GM18867 (cell line): ENCODE results near the gene CAPN9.
"Not testable (repeated sequence)": the region's sequence is repeated elsewhere in the genome, so short reads cannot be mapped to it uniquely, and the experiment has no call there.

ENCODE experiments used
- ATAC-seq: cut with Tn5 transposase; IDR thresholded peaks from one replicate; pipeline ENCODE4 v1.9.1; 2021; ENCODE audit warnings: mild to moderate bottlenecking, moderate library complexity; ENCODE audit not compliant: unreplicated experiment

The CAPN9 gene

GRCh38 chr1:230767859-230768612 is 20.8 kb downstream of the CAPN9 start:
- ATAC-seq = not testable (repeated sequence)

GRCh38 chr1:230768903-230769570 is 21.8 kb downstream of the CAPN9 start:
- no peak for ATAC-seq

- no peak for ATAC-seq
These were observed 23.1 kb downstream of the CAPN9 start for GRCh38 chr1:230770317-230770716.

GRCh38 chr1:230771773-230772354 is 24.7 kb downstream of the CAPN9 start:
- no peak for ATAC-seq

- ATAC-seq = no peak
These were observed 25.5 kb downstream of the CAPN9 start for GRCh38 chr1:230772457-230773395.

- ATAC-seq = no peak
These were observed 26.3 kb downstream of the CAPN9 start for GRCh38 chr1:230773396-230774033.

GRCh38 chr1:230778916-230779590 is 31.9 kb downstream of the CAPN9 start:
- no peak for ATAC-seq

- no peak for ATAC-seq
These were observed 33.9 kb downstream of the CAPN9 start for GRCh38 chr1:230781131-230781530.

GRCh38 chr1:230781594-230781993 is 34.4 kb downstream of the CAPN9 start:
- peak; percentile 87 for ATAC-seq

GRCh38 chr1:230784163-230784562 is 37.0 kb downstream of the CAPN9 start:
- ATAC-seq = no peak

- no peak for ATAC-seq
These were observed 38.6 kb downstream of the CAPN9 start for GRCh38 chr1:230785636-230786384.

- ATAC-seq = no peak
These were observed 39.2 kb downstream of the CAPN9 start for GRCh38 chr1:230786385-230786753.

GRCh38 chr1:230787471-230787870 is 40.3 kb downstream of the CAPN9 start:
- no peak for ATAC-seq

- ATAC-seq = no peak
These were observed 41.5 kb downstream of the CAPN9 start for GRCh38 chr1:230788561-230789275.

- no peak for ATAC-seq
These were observed 42.8 kb downstream of the CAPN9 start for GRCh38 chr1:230790026-230790425.

- no peak for ATAC-seq
These were observed 44.9 kb downstream of the CAPN9 start for GRCh38 chr1:230791986-230792564.

GRCh38 chr1:230792691-230793462 is 45.7 kb downstream of the CAPN9 start:
- ATAC-seq = no peak

GRCh38 chr1:230793463-230793745 is 46.2 kb downstream of the CAPN9 start:
- no peak for ATAC-seq
